IPS-18c (cell line): ENCODE data around the gene TMC1.
A peak's percentile ranks its signal among the peaks of the same experiment; 100 is the strongest.
"Not testable (repeated sequence)": the region's sequence is repeated elsewhere in the genome, so short reads cannot be mapped to it uniquely, and the experiment has no call there.

Experiments used
- H3K4me3 ChIP-seq: 2 replicates; pipeline ENCODE4 v1.7.0; 2013; ENCODE audit warnings: low read depth, mild to moderate bottlenecking, low read length, moderate library complexity; ENCODE audit not compliant: insufficient read depth
- H3K9me3 ChIP-seq: one replicate; pipeline ENCODE4 v1.6.1; 2013; ENCODE audit warnings: mild to moderate bottlenecking, low read length, moderate library complexity; ENCODE audit not compliant: control insufficient read depth, insufficient read depth

Gene TMC1

DNA sequence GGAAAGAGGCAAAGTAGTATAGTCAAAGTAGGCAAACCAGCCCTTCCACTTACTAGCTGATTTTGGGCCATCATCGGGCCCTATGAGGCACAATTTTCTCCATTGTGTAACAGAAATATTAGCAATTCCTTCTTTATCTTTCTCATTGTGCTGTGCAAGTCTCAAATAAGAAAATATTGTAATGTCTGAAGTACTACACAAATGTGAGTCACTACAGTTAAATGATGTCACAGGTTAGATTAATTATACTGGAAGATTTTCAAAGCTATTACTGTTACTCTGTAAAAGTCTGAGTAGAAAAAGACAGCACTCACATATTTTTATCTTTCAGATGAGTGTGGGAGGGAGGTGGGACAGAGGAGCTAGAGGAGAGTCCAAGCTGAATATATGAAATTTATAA is 12.4 kb upstream of the TMC1 start:
- H3K4me3 ChIP-seq = no peak overlapping the region

GRCh38 chr9:72509635-72510034 is 11.8 kb upstream of the TMC1 start:
- Histone ChIP-seq H3K4me3 (no peak overlapping the region), H3K9me3 (no peaks in the 10 kb centered on the region)

More for the DNA sequence above, 12.4 kb upstream of the TMC1 start:
- no peaks in the 10 kb centered on the region for H3K9me3 ChIP-seq

- not testable (repeated sequence) for H3K4me3 ChIP-seq, H3K9me3 ChIP-seq
Observed at GRCh38 chr9:72521011-72521410, 397 bp upstream of the TMC1 start.

- no peak overlapping the region for H3K4me3 ChIP-seq
- no peaks in the 10 kb centered on the region for H3K9me3 ChIP-seq
Observed at GRCh38 chr9:72524820-72525540, 3.6 kb downstream of the TMC1 start.

DNA sequence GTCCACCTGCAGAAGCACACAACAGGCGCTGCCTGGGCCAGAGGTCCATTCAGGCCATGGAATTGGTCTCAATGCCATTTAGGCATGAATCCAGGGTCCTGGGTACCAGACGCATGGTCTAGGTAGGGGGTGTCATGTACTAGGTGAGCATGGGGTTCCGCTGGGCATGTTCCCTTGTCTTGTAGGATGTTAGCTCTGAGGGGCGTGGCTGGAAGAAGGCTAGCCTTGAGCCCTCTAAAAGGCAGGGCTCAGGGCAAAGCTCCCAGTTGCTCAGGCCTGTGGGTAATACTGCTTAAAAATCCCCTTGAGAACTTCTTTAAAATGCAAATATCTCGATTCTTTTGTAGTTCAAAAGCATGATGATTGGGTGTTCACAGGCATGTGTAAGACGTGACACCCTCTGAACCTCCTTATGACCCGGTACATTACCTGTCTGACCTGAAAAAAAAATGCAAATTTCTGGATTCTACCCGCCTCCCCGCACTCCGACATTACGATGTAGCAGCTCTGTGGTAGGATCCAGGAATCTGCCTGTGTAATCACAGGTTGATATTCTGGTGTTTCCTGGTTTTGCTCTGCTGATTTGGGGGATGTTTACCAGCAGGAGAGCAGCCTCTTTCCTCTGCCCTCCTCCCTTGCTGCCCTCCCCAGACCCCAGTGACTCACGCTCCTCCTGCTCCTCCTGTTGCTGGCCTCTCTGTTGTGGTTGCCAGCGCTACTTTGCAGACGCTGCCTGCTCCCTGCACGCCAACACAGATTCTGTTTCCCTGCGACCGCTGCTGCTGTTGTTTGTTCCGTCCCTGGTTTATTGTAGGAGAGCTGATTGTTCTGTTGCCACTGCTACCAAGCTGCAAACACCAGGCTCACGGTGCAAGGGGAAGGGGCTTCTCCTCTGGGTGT is 5.7 kb downstream of the TMC1 start:
- peak overlapping the region; percentile 11 for H3K4me3 ChIP-seq
- H3K9me3 ChIP-seq = no peaks in the 10 kb centered on the region

- Histone ChIP-seq H3K4me3 (peak overlapping the region; percentile 11; the same call in 1 of the 2 replicates), H3K9me3 (no peaks in the 10 kb centered on the region)
Observed at GRCh38 chr9:72527801-72528195, 6.4 kb downstream of the TMC1 start.

- no peaks in the 10 kb centered on the region for H3K9me3 ChIP-seq
- H3K4me3 ChIP-seq = no peak overlapping the region
Observed at GRCh38 chr9:72529531-72529930, 8.1 kb downstream of the TMC1 start.

DNA sequence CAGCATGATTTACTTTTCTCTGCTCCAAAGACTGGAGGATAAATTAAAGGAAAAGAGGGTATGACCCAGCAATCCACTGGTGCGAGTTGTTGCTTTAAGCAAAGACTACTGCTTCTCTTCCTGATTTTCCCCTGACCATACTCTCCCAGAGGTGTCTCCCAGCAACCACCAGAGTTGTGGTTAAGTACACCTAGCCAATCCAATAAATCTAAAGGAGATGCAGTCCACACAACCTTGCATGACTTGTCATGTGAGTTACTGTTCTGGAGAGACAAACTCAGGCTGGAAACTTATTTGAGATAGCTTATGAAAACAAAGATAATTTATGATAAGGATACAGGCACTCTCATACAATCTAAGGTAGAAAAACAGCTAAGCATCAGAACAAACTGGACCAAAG is 11.9 kb downstream of the TMC1 start:
- Histone ChIP-seq H3K4me3 (no peak overlapping the region), H3K9me3 (peaks cover 4% of the 10 kb centered on the region)

- Histone ChIP-seq H3K4me3 (no peak overlapping the region), H3K9me3 (peaks cover 4% of the 10 kb centered on the region)
Observed at GRCh38 chr9:72534931-72535330, 13.5 kb downstream of the TMC1 start.

- Histone ChIP-seq H3K4me3 (no peak overlapping the region), H3K9me3 (peaks cover 4% of the 10 kb centered on the region)
Observed at GRCh38 chr9:72537011-72537545, 15.7 kb downstream of the TMC1 start.

GRCh38 chr9:72537671-72538070 is 16.3 kb downstream of the TMC1 start:
- Histone ChIP-seq H3K4me3 (no peak overlapping the region), H3K9me3 (peaks cover 4% of the 10 kb centered on the region)

- Histone ChIP-seq H3K4me3 (no peak overlapping the region), H3K9me3 (peaks cover 4% of the 10 kb centered on the region)
Observed at GRCh38 chr9:72538921-72539702, 17.7 kb downstream of the TMC1 start.

DNA sequence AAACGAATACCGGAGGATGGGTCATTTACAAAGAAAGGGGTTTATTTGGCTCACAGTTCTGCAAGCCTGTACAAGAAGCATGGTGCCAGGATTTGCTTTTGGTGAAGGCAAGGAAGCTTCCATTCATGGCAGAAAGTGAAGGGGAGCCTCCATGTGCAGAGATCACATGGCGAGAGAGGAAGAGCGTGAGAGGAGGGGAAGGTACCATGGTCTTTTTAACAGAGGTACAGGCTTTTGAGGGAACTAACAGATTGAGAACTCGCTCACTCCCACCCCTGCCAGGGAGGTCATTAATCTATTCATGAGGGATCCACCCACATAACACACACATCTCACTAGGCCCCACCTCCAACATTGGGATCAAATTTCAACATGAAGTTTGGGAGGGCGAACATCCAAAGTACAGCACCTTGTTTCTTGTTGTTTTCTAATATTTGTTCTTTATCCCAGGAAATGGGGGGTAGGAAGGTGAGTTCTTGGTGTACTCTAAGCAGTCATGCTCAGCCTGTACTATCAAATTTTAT is 18.5 kb downstream of the TMC1 start:
- H3K4me3 ChIP-seq = no peak overlapping the region
- peaks cover 4% of the 10 kb centered on the region for H3K9me3 ChIP-seq

DNA sequence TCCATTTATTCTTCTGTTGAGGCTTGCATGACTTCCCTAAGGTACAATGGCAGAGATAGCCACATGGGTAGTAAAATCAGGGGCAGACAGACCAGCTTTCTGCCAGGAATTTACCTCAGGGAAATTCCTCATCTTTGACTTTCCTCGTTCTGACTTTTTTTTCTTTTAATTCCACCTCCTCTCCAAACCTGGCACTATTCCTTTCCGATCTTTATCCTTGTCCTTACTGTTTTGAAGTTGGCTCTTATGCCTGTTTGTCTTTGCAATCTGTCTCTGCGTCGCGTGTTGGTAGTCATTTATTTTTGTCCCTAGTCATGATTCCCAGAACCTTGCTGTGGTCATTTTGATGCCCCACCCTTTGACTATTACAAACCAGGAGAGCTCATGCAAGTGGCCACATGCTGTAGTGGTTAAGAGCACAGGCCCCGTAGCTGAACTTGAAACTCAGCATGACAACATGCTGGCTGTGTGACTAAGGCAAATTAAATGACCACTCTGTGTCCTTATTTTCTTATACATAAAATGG is 19.0 kb downstream of the TMC1 start:
- no peak overlapping the region; the same call in 1 of the 2 replicates for H3K4me3 ChIP-seq
- peaks cover 4% of the 10 kb centered on the region for H3K9me3 ChIP-seq

DNA sequence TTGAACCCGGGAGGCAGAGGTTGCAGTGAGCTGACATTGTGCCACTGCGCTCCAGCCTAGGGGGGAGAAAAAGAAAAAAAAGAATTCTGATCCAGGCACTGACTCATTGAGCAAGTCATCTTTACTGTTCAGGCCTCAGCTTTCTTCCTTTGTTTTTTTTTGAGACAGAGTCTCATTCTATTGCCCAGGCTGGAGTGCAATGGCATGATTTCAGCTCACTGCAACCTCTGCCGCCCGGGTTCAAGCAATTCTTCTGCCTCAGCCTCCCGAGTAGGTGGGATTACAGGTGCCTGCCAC is 21.1 kb downstream of the TMC1 start:
- not testable (repeated sequence) for H3K9me3 ChIP-seq, H3K4me3 ChIP-seq

GRCh38 chr9:72542917-72543316 is 21.5 kb downstream of the TMC1 start:
- Histone ChIP-seq H3K4me3 (no peak overlapping the region), H3K9me3 (peaks cover 4% of the 10 kb centered on the region)

GRCh38 chr9:72551306-72551705 is 29.9 kb downstream of the TMC1 start:
- Histone ChIP-seq H3K4me3 (no peak overlapping the region), H3K9me3 (peaks cover 4% of the 10 kb centered on the region)
